ENCODE data around the gene GJB4. TPM values are rescaled to one million over a fixed set of nuclear protein-coding genes. Genes with fewer than 3 reads are reported as not detected.
"Not testable (repeated sequence)": the region's sequence is repeated elsewhere in the genome, so short reads cannot be mapped to it uniquely, and the experiment has no call there.

GJB4 gene
- total RNA-seq, 1 experiment from 2014 or later = not detected

- no peak for DNase-seq (ENCODE audit: low read depth)
These were observed 12.5 kb upstream of the GJB4 start for GRCh38 chr1:34746785-34747637.

GRCh38 chr1:34747638-34747941 is 11.9 kb upstream of the GJB4 start:
- DNase-seq (ENCODE audit: low read depth) = no peak

GRCh38 chr1:34749992-34750391 is 9.5 kb upstream of the GJB4 start:
- no peak for DNase-seq (ENCODE audit: low read depth)

- no peak for DNase-seq (ENCODE audit: low read depth)
These were observed 8.9 kb upstream of the GJB4 start for GRCh38 chr1:34750610-34751009.

GRCh38 chr1:34753163-34753562 is 6.4 kb upstream of the GJB4 start:
- no peak for DNase-seq (ENCODE audit: low read depth)

GRCh38 chr1:34754964-34755637 is 4.4 kb upstream of the GJB4 start, which contains the start of gene GJB5:
Gene GJB5 (plus strand): TSS chr1:34755047. CDS start chr1:34757331, 2,284 bp downstream.
- DNase-seq (ENCODE audit: low read depth) = no peak

GRCh38 chr1:34755961-34756360 is 3.6 kb upstream of the GJB4 start:
- DNase-seq (ENCODE audit: low read depth) = no peak

- DNase-seq (ENCODE audit: low read depth) = no peak
These were observed 2.2 kb upstream of the GJB4 start for GRCh38 chr1:34757386-34757785.

GRCh38 chr1:34758751-34759150 is 789 bp upstream of the GJB4 start:
- no peak for DNase-seq (ENCODE audit: low read depth)

- no peak for DNase-seq (ENCODE audit: low read depth)
These were observed 1.7 kb downstream of the GJB4 start for GRCh38 chr1:34761176-34761761.

- no peak for DNase-seq (ENCODE audit: low read depth)
These were observed 2.3 kb downstream of the GJB4 start for GRCh38 chr1:34761776-34762307.

GRCh38 chr1:34762474-34763141 is 3.1 kb downstream of the GJB4 start:
- DNase-seq (ENCODE audit: low read depth) = no peak

- no peak for DNase-seq (ENCODE audit: low read depth)
These were observed 3.7 kb downstream of the GJB4 start for GRCh38 chr1:34763142-34763781.

- DNase-seq (ENCODE audit: low read depth) = no peak
These were observed 9.3 kb downstream of the GJB4 start for GRCh38 chr1:34768856-34769255.

- no peak for DNase-seq (ENCODE audit: low read depth)
These were observed 11.5 kb downstream of the GJB4 start for GRCh38 chr1:34770891-34771504.

GRCh38 chr1:34771573-34772371 is 12.2 kb downstream of the GJB4 start:
- no peak for DNase-seq (ENCODE audit: low read depth)

GRCh38 chr1:34773114-34773513 is 13.6 kb downstream of the GJB4 start:
- DNase-seq (ENCODE audit: low read depth) = not testable (repeated sequence)

GRCh38 chr1:34774957-34775356 is 15.4 kb downstream of the GJB4 start:
- DNase-seq (ENCODE audit: low read depth) = no peak

- DNase-seq (ENCODE audit: low read depth) = no peak
These were observed 17.4 kb downstream of the GJB4 start for GRCh38 chr1:34776911-34777310.
